Right ventricle myocardium superior (tissue), 1 donor: ENCODE data around the gene SNAI1. TPM values are rescaled to one million over a fixed set of nuclear protein-coding genes. Genes with fewer than 3 reads are reported as not detected.

ENCODE experiments used
- ATAC-seq: fragments of 200-7000 bp; cut with Tn5 transposase; one replicate; pipeline ENCODE4 v1.9.1; 2020; ENCODE audit warnings: mild to moderate bottlenecking; ENCODE audit not compliant: poor library complexity
- DNase-seq: peaks from one replicate; pipeline ENCODE4 v3.0.0-alpha.2; 2020
- intact Hi-C: fragments of 100-400 bp; cut with DNase I; formaldehyde crosslinking; loops from one replicate; pipeline ENCODE4 v1.11.2; 2022
- total RNA-seq: library from RNA; stranded (reverse); fragmentation: NEBNext Ultra II Directional; extraction: Animal tissue kit (Norgen Biotek cat#: 25700); gene quantifications from one replicate; pipeline ENCODE4 v1.2.1, GENCODE V29; 2021
- donor health status: DM: no; HTN: yes; CAD: no; lungs with severe emphysema.

Gene SNAI1
- total RNA-seq, 1 donor from 2014 or later, result 0.81 TPM

- ATAC-seq (no peak), DNase-seq (no peak)
- intact Hi-C loops, result no loop called here
These were observed 39.9 kb downstream of the SNAI1 start for GRCh38 chr20:50022676-50023075.

DNA sequence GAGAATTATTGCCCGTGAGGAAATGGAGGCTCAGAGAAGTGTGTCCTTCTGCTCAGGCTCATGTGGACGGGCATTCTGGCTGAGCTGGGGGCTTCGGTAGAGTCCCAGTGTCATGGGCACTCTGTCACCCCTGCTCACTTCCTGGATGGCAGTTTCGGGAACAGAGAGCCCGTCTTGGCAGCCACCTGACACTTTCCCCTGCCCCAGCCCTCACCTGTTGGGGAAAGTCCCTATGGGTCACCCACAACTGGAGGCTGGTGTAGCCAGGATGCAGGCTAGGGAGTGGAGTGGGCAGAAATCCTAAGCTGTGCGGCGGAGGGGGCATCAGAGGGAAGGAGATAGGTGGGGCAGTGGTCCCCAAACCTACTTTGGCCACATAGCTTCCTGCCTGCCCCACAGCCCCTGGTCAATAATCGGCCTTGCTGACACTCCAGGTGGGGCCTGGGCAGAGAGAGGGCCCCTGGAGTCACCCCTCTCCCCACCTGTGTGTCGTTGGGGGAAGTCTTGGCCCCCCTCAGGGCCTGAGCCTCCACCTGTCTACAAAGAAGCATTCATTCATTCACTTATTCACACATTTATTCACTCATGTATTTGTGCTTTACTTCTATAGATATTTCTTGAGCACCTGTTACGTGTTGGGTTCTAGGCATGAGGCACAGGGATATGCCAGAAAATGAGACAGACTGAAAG lies 40.5 kb downstream of the SNAI1 start:
- intact Hi-C loops, result no loop called here
- no peak for ATAC-seq
- DNase-seq, result no peak

GRCh38 chr20:50026746-50027575 lies 44.2 kb downstream of the SNAI1 start:
- ATAC-seq (no peak), DNase-seq (no peak)
- intact Hi-C loops, result no loop called here

DNA sequence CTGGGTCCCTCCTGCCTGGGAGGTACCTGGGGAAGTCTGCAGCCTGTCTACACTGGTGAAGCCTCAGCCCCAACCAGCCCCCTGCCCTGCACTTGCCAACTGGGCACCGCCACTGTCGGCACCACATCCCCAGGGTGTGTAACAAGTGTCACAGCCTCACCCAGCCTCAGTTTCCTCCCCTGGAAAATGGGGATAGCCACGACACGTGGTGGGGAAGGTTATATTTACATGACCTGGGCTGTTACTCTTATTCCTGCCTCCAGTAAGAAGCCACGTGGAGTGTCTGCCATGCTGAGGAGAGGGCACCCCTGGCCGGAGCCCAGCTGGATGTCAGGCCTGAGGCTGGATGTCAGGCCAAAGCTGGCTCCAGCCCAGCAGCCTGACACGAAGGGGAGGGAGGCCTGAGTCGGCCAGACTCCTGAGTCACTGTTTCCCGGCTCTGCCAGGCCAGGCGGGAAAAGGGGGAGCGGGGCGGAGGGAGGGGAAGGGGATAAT lies 44.9 kb downstream of the SNAI1 start:
- ATAC-seq (peak; percentile 93), DNase-seq (peak; percentile 87)
- intact Hi-C loops, result no loop called here

GRCh38 chr20:50029083-50029696 lies 46.4 kb downstream of the SNAI1 start:
- intact Hi-C loops, result no loop called here
- ATAC-seq, result no peak
- DNase-seq, result no peak

GRCh38 chr20:50029697-50030461 lies 47.1 kb downstream of the SNAI1 start:
- intact Hi-C loops, result no loop called here
- ATAC-seq (peak; percentile 16), DNase-seq (peak; percentile 72)

GRCh38 chr20:50032955-50033666 lies 50.3 kb downstream of the SNAI1 start:
- DNase-seq, result no peak
- no peak for ATAC-seq
- intact Hi-C loops, result no loop called here

GRCh38 chr20:50034567-50035180 lies 51.9 kb downstream of the SNAI1 start:
- ATAC-seq (peak; percentile 70), DNase-seq (no peak)
- intact Hi-C loops, result no loop called here

- DNase-seq, result no peak
- no peak for ATAC-seq
- intact Hi-C loops, result no loop called here
These were observed 53.9 kb downstream of the SNAI1 start for GRCh38 chr20:50036703-50037102.

DNA sequence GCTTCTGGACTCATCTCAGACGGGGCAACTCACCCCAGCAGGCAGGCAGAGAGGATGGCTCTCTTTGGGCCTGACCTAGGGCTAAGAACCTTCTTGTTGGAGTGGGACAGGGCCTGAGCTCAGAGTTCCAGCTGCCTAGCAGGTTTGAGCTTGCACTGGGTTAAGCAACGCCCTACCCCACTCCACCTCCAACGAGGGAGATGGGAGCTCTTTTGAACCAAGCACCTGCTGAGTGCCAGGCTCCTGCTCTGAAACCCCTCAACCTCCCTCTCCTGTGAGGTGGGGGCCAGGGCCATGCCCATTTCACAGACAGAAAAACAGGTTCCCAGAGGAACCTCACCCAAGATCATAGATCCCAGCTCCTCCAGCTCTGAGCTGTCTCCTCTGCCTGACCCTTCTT lies 54.3 kb downstream of the SNAI1 start:
- intact Hi-C loops, result no loop called here
- no peak for DNase-seq
- no peak for ATAC-seq

DNA sequence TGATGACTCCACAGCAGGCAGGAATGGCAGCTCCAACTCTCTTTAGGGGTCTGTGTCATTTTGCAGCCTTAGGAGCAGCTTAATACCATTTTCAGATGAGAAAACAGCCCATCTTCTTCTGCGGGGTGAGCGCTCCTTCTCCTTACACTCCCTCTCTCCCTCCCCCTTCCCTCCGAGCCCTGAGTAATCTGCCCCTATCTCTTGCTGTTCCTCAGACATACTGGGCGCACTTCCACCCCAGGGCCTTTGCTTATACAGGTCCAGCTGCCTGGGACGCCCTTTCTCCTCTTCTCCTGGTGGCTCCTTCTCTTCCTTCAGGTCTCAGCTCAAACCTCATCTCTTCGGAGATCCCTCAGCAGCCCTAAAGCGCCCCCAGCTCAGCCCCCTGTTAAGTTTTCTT lies 54.8 kb downstream of the SNAI1 start:
- DNase-seq (no peak), ATAC-seq (no peak)
- intact Hi-C loops, result no loop called here

DNA sequence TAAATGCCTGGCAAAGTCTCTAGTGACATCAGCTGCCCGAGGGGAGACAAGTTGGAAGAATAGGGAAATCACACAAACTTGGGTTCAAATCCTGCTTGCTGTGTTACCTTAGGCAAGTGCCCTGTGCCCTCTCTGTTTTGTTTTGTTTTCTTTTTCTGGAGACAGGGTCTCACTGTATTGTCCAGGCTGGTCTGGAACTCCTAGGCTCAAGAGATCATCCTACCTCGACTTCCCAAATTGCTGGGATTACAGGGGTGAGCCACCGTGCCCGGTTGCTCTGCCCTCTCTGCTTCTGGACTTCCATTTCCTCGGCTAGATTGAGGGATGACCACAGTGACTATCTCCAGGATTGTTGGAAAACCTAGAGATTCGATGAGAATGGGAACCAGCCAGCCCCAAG lies 55.4 kb downstream of the SNAI1 start:
- no peak for DNase-seq
- no peak for ATAC-seq
- intact Hi-C loops, result no loop called here

Other genes starting within 250 kb of the SNAI1 start
- 5.1 TPM for gene SLC9A8, start 170.2 kb upstream of the SNAI1 start, total RNA-seq
- 7.9 TPM for gene SPATA2, start 67.5 kb upstream of the SNAI1 start, total RNA-seq
- 52.1 TPM for gene RNF114, start 46.6 kb upstream of the SNAI1 start, total RNA-seq
- 77.8 TPM for gene UBE2V1, start 130.2 kb downstream of the SNAI1 start, total RNA-seq
- gene PEDS1, start 170.7 kb downstream of the SNAI1 start, total RNA-seq, result 25.9 TPM
- gene CEBPB, start 207.8 kb downstream of the SNAI1 start, total RNA-seq, result 57.3 TPM